Stimulated activated CD8-positive, alpha-beta memory T cell treated with anti-CD3 and anti-CD28 coated beads, Interleukin-15, amount 100 ng/mL, for 48 hours (primary cell): ENCODE measurements around the gene LDLRAD4.

ENCODE experiments used
- DNase-seq, 2 donors: peaks; one replicate each; pipeline ENCODE4 v3.0.0-alpha.2; 2020; ENCODE audit warnings: low read depth in 2 of 2

Gene LDLRAD4

GRCh38 chr18:13229001-13229671, 10.6 kb downstream of the LDLRAD4 start:
- DNase-seq, result no peak

- no peak for DNase-seq
Observed at GRCh38 chr18:13231151-13231550, 12.6 kb downstream of the LDLRAD4 start.

- no peak for DNase-seq
Observed at GRCh38 chr18:13232086-13232917, 13.7 kb downstream of the LDLRAD4 start.

- no peak for DNase-seq
Observed at GRCh38 chr18:13232971-13233786, 14.6 kb downstream of the LDLRAD4 start.

- DNase-seq, result no peak
Observed at GRCh38 chr18:13233787-13234783, 15.5 kb downstream of the LDLRAD4 start.

GRCh38 chr18:13235421-13235831, 16.9 kb downstream of the LDLRAD4 start:
- no peak for DNase-seq

- DNase-seq, result no peak
Observed at GRCh38 chr18:13235981-13236380, 17.4 kb downstream of the LDLRAD4 start.

- DNase-seq, result no peak
Observed at GRCh38 chr18:13236411-13236810, 17.9 kb downstream of the LDLRAD4 start.

GRCh38 chr18:13237073-13237472, 18.5 kb downstream of the LDLRAD4 start:
- no peak for DNase-seq

- DNase-seq, result no peak
Observed at GRCh38 chr18:13237641-13238040, 19.1 kb downstream of the LDLRAD4 start.

- DNase-seq, result no peak
Observed at GRCh38 chr18:13239171-13239956, 20.8 kb downstream of the LDLRAD4 start.

GRCh38 chr18:13240060-13240725, 21.6 kb downstream of the LDLRAD4 start:
- no peak for DNase-seq

- no peak for DNase-seq
Observed at GRCh38 chr18:13241083-13241892, 22.7 kb downstream of the LDLRAD4 start.

- no peak for DNase-seq
Observed at GRCh38 chr18:13241893-13242175, 23.3 kb downstream of the LDLRAD4 start.

GRCh38 chr18:13242797-13243196, 24.2 kb downstream of the LDLRAD4 start:
- DNase-seq, result no peak

- DNase-seq, result no peak
Observed at GRCh38 chr18:13243363-13243762, 24.8 kb downstream of the LDLRAD4 start.

- DNase-seq, result no peak
Observed at GRCh38 chr18:13244135-13244534, 25.6 kb downstream of the LDLRAD4 start.

GRCh38 chr18:13245481-13246000, 27.0 kb downstream of the LDLRAD4 start:
- no peak for DNase-seq

GRCh38 chr18:13246121-13246520, 27.6 kb downstream of the LDLRAD4 start:
- DNase-seq, result no peak
